Lower leg skin (tissue), 3 donors: ENCODE measurements around the gene SSRP1.

Experiments used
- POLR2A ChIP-seq, 2 donors: fragments of 450-650 bp; IDR thresholded peaks; one replicate each; pipeline ENCODE4 v1.6.1; 2016 to 2017; ENCODE audit warnings: antibody characterized with exemption in 2 of 2, mild to moderate bottlenecking in 1 of 2, moderate library complexity in 1 of 2
- TF ChIP-seq, protein P1 (sequence below), 3 donors: fragments of 450-650 bp; IDR thresholded peaks; one replicate each; pipeline ENCODE4 v1.5.1; 2016; ENCODE audit warnings: antibody characterized with exemption in 3 of 3, mild to moderate bottlenecking in 3 of 3, moderate library complexity in 2 of 3

GRCh38 chr11:57287884-57288283 is 47.8 kb downstream of the SSRP1 start:
- no peak for TF ChIP-seq POLR2A (IDR thresholded peaks at IDR 0.05)
- TF ChIP-seq, protein P1, sequence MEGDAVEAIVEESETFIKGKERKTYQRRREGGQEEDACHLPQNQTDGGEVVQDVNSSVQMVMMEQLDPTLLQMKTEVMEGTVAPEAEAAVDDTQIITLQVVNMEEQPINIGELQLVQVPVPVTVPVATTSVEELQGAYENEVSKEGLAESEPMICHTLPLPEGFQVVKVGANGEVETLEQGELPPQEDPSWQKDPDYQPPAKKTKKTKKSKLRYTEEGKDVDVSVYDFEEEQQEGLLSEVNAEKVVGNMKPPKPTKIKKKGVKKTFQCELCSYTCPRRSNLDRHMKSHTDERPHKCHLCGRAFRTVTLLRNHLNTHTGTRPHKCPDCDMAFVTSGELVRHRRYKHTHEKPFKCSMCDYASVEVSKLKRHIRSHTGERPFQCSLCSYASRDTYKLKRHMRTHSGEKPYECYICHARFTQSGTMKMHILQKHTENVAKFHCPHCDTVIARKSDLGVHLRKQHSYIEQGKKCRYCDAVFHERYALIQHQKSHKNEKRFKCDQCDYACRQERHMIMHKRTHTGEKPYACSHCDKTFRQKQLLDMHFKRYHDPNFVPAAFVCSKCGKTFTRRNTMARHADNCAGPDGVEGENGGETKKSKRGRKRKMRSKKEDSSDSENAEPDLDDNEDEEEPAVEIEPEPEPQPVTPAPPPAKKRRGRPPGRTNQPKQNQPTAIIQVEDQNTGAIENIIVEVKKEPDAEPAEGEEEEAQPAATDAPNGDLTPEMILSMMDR (IDR thresholded peaks at IDR 0.05) = no peak
